HG02759 (cell line): ENCODE results near the gene SPOUT1.

Experiments
- ATAC-seq: cut with Tn5 transposase; IDR thresholded peaks from one replicate; pipeline ENCODE4 v1.9.1; 2021; ENCODE audit warnings: mild to moderate bottlenecking, moderate library complexity; ENCODE audit not compliant: unreplicated experiment

The SPOUT1 gene

DNA sequence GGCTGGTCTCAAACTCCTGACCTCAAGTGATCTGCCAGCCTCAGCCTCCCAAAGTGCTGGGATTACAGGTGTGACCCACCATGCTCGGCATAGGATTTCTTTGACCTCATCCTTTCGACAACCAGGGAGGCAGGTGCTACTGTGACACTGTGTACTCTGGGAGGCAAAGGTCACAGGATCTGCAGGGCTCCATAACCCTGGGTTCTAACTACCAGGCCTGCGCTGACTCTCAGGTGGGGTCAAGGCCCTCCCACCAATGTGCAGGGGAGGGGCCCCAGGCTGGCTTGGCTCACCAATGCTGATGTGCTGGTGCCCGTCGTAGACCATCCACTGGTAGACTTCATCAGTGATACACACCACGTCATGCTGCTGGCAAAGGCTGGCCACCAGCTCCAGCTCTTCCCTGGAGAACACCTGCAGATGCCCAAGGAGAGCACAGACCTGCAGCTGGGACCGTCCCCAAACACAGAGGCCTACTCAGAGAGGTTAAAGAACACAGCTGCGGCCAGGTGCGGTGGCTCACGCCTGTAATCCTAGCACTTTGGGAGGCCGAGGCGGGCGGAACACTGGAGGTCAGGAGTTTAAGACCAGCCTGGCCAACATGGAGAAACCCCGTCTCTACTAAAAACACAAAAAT is 7.0 kb upstream of the SPOUT1 start:
- no peak for ATAC-seq

DNA sequence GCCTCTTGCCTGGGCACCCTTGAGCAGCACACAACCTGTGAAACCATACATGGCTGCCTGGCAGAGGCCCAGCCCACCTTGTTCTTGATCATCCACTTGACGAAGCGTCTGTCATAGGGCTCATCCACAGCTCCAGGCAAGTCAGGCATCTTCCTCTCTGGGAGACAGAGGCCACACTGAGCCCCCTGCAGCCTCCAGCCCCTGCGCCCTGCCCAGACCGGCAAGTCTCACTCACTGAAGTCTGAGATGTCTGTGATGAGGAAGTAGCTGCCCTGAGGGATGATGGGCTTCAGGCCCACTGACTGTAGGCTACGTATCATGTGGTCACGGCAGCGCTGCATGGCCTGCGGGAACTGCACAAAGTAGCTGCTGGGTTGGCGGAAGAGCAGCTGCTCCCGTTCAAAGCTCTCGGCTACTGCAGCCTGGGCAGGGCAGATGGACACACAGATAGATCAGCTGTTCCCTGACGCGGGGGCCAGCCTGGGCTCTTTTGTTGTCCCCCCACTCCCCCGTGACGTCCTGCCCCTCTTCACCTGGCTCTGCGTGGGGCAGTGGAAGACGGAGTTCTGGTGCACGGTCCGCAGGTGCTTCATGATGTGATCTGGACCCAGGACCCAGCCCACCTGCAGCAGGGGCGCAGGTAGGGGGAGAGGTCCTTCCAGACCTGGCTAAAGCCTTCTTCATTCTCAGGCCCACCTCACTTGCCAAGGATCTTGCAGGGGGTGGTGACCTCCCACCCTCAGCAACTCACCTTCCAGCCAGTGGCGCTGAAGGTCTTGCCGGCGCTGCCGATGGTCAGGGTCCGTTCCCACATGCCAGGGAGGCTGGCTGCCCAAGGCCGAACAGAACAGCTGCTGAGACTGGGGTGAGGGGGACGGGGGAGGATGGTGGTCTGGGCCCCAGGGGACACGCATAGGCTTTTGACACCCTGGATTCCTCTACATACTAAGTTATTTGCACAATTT is 5.9 kb upstream of the SPOUT1 start:
- ATAC-seq, result no peak

DNA sequence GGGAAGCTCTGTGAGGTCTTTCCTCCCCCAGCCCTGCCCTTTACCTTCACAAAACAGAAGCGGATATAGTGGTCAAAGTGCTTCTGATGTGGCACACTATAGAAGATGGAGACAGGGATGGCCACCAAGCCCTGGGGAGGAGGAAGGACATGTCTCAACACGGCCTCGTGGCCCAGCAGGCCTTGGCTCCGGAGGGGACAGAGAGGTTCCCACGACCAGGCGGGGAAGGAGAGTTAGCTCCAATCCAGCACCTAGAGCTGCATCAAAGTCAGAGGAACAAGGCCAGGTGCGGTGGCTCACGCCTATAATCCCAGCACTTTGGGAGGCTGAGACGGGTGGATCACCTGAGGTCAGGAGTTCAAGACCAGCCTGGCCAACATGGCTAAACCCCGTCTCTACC is 4.1 kb upstream of the SPOUT1 start:
- no peak for ATAC-seq

DNA sequence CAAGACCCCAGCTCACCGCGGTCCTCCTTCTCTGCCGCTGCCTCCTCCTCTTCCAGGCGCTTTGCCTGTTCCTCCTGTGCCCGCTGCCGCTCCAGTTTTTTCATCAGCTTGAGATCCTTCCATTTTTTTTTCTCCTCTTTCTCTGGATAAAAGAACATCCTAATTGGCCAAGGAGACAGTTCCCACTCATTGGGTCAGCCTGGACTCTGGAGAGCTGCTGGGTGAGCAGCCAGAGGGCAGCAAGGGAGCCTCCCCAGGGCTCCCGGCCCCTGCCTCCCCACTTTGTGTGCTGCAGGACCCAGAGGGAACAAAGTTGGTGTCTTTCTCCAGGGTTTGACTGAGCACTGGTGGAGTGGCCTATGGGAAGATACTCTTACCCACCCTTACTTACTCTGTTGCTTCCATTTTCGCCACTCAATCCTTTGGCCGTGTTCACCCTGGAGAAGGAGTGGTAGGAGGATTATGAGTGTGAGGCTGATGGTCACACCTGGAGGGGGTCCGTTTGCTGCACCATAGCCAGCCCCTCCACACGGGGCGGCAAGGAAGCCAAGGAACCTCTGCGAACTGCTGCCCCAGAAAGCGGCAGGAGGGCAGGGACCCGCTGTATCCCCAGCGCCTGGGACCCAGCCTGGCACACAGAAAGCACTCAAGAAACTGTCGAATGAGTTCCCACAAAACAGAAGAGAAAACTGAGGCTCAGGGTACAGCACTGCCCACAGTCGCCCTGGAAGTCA is 708 bp downstream of the SPOUT1 start:
- no peak for ATAC-seq

DNA sequence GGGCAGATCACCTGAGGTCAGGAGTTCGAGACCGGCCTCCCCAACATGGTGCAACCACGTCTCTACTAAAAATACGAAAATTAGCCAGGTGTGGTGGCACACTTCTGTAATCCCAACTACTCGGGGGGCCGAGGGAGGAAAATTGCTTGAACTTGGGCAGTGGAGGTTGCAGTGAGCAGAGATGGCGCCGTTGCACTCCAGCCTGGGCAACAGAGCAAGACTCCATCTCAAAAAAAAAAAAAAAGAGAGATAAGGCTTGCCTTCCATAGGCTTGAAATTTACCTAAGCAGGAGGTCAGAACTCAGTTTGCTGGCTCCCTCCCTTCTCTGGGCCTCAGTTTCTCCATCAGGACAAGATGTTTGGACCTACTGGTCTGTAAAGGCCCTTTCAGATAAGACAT is 1.3 kb downstream of the SPOUT1 start:
- ATAC-seq, result no peak

DNA sequence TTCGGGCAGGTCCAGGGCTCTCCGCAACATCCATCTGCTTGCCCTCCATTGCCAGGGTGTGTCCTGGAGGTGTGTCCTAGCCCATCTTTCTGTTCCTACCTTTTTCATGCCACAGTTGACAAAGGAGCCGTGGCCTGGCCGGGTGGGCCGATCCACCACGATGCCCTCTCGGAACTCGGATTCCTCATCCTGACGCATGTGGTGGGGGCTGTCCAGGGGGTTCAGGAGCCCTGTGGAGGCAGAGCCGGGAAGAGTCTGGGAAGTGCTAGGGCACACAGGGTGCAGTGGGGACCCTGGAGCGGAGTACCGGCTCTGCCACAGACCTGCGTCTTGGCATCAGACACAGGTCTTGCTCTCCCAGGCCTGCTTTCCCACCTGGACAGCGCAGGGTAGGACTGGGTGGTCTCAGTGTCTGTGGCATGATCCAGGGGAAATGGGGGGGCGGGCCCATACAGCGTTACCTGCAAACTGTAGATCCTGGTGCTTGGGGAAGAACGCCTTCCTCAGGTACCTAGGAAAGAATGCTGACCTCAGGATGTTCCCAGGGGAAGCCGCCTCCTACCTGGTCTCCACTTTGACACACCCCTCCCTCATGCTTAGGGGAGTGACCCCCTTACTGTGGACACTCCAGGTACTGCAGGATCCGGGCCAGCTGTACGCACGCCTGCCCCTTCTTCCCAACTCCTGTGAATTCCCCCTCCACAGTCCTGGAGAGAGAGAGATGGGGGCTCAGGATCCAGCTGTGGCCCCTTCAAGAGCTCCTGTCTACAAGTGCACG is 3.5 kb downstream of the SPOUT1 start:
- ATAC-seq, result no peak

DNA sequence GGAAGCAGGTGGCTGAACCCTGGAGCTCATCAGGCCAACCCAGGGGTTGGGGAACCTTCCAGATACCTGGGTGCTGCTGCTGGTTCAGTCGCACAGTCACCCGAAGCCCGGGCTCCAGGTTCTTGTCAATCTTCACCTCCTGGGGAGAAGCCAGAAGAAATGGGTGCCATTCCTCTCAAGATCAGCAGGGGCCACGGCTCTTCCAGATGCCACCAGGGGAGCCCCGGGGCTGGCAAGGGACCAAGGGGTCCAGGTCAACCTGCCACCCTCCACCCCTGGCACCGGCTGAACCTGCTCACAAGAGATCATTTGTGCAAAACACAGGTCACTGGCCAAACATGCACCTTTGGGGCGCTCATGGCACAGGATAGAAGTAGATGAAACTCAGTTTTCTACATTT is 4.7 kb downstream of the SPOUT1 start:
- ATAC-seq, result no peak

DNA sequence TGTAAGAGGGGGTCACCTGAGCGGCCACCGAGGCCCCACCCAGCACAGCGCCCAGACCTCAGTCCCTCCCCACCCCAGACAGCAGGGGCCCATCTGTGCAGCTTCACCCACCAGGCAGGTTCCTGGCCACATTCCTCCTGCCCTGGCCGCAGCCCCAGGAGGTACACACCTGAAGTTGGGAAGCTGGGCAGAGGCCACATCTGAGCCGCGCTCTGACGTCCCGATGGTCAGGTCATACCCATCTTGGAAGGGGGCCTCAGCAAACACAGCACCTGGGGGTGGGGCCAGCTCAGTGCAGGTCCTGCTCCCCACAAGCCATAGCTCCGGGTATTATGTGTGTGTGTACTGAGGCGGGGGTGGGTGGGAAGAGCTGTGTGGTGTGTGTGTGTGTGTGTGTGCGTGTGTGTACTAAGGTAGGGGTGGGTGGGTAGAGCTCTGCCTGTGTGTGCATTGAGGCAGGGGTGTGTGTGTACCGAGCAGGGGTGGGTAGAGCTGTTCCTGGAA is 5.6 kb downstream of the SPOUT1 start:
- ATAC-seq, result no peak

DNA sequence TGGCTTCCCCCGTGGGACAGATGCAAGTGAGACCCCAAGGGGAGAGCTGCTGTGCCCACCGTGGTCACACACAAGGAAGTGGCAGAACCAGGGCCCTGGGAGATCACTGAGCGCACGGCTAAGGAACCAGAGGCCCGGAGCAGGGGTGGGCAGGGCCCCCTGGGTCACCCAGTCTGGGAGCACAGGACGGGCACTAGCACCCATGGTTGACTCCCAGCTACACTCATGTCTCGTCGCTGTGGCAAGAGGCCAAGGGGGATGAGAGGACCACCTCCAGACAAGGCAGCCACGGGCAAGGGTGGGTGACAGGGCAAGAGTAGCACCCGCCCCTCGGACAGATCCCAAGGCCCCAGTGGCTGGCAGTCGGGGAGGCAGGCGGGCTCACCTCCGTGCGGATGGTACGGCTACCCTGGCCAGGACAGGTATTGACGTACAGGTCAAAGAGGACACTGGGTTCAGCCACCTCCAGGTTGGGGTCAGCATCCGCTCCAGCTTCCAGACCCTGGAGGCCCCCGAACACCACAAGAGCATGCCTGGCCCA is 6.2 kb downstream of the SPOUT1 start:
- ATAC-seq, result no peak

DNA sequence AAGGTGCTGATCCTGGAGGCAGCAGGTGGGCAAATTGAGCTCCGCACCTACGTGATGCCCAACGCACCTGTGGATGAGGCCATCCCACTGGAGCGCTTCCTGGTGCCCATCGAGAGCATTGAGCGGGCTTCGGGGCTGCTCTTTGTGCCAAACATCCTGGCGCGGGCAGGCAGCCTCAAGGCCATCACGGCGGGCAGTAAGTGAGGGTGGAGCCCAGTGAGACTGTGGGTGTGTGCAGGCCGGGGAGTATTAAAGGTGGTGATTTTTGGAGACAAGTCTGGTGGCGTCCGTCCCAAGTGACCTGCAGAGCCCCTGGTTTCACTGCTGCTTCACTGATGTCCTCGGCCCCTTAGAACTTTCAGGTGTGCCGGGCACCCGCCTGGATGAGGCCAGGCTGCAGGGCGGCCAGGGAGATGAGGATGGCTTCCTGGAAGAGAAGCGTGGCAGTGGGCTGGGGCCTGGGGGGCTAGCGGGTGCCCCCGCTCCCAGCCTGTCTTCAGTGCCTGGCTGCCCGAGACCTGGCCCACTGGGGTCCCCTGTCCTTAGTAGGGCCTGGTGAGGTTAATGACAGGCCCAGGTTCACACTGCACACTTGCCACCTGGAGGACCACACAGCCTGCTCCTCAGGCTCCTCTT is 7.1 kb downstream of the SPOUT1 start:
- no peak for ATAC-seq

DNA sequence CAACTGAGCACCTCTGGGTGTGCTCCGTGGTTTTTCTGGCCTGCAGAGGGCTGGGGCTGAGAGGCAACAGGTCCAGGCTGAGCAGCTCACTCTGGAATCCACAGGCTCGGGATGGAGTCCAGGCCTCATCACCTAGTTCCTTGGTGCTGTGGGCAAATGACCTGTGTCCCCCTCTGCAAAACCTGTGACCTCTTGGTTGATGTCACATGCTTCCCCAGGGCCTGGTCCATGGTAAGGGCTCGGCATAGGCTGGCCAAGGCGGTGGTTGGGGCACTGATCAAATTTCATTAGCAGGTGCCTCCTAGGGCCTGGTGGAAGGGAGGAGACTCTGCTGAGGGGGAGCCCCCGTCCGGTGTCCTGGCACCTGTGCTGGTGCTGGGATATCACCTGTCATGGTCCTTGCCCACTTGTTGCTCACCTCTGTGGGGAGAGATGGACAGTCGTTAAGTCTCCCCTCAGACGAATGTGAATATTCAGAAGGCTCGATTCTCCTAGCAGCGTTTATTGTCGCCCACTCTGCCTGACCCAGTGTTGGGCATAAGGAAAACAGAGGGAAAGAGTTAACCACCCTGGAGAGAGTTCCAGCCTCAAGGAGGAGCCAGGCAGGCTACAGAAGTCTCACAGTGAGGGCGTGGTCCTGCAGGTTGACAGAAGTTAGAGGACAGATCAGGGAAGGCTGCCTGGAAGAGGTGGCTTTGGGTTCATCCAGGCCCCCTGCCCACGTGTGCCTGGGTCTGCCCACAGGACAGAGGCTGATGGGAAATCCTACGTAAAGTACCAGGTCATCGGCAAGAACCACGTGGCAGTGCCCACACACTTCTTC is 7.8 kb downstream of the SPOUT1 start:
- no peak for ATAC-seq

DNA sequence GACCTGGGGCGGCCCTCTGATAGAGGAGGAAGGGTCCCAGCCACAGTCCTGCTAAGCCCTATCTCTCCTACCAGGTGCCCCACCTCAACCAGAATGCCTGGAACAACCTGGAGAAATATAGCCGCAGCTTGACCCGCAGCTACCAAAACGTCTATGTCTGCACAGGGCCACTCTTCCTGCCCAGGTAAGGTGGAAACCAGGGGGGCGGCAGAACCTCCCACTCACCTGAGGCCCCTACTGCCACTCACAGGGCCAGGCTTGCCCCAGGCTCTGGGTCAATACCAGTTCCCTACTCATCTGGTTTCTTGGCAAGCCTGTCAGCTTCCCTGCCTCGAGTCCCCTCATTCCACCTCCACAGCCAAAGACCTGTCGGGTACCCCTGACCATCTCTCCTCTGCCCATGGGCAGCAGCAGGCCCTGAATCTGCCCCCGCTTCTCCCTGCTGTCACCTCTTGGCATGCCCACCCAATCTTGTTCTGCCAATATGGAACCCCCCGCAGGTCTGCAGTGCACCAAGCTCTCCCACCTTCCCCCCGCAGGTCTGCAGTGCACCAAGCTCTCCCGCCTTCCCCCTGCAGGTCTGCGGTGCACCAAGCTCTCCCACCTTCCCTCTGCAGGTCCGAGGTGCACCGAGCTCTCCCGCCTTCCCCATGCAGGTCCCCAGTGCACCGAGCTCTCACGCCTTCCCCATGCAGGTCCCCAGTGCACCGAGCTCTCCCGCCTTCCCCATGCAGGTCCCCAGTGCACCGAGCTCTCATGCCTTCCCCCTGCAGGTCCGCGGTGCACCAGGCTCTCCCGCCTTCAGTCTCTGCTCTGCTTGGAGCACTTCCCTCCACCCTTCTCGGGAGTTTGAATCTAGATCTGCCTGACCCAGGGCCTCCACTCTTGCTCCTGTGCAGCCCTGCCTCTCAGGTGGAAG is 8.7 kb downstream of the SPOUT1 start:
- no peak for ATAC-seq

DNA sequence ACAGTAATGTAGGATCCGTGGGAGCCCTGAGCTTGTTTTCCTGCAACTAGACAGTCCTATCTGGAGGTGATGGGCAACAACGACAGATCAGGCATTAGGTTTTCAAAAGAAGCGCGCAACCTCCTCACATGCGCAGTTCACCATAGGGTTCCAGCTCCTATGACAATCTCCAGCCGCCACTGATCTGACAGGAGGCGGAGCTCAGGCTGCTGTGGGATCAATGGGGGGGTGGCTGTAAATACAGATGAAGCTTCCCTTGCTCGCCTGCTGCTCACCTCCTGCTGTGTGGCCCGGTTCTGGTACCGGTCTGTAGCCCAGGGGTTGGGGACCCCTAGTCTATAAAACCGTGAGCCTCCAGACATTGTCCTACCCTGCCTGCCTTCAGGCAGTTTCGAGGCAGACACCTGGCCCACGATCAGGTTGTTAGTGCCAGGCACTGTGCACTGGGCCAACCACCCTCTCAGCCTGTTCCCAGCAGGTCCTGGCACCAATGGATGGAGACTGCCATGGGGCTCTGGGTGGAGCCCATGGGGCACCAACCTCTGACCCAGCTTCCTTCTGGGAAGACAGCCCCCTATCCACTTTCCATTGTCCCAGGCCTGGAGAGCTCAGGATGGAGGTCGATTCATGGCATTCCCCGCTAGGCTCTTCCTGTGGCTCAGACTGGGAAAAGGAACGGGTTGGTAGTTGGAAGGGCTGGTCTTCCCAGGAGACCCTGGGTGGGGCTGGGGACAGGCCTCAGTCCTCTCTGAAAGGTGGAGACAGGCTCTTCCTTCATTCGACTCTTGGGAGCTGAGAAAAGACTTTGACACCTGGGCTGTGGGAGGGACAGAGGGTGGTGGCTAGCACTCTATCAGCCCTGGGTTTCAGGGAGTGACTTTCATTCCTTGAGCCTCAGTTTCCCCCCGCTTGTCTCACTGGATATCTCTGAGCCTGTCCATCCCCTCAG is 9.6 kb downstream of the SPOUT1 start:
- ATAC-seq, result no peak

DNA sequence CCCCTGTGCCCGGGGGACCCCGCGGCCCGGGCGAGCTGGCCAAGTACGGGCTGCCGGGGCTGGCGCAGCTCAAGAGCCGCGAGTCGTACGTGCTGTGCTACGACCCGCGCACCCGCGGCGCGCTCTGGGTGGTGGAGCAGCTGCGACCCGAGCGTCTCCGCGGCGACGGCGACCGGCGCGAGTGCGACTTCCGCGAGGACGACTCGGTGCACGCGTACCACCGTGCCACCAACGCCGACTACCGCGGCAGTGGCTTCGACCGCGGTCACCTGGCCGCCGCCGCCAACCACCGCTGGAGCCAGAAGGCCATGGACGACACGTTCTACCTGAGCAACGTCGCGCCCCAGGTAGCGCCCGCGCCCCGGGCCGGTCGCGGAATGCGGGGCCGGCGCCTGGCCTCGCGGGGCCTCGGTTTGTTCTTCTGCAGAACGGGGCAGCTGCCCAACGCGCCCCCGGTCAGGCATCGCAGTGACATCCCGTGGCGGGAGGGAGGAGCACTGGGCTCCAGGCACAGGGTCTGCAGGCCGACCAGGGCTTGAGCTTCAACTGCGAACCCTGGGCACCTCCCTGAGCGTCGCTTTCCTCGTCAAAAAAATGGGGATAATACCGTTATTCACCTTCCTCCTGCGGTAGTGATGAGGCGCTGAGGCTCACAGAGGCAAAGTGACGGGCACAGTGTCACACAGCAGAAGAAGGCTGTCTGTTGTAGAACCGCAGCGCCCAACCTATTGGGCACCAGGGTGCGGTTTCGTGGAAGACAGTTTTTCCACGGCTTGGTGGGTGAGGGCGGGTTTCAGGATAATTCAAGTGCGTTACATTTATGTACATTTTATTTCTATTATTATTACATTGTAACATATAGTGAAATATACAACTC is 10.5 kb downstream of the SPOUT1 start:
- peak; percentile 34 for ATAC-seq

DNA sequence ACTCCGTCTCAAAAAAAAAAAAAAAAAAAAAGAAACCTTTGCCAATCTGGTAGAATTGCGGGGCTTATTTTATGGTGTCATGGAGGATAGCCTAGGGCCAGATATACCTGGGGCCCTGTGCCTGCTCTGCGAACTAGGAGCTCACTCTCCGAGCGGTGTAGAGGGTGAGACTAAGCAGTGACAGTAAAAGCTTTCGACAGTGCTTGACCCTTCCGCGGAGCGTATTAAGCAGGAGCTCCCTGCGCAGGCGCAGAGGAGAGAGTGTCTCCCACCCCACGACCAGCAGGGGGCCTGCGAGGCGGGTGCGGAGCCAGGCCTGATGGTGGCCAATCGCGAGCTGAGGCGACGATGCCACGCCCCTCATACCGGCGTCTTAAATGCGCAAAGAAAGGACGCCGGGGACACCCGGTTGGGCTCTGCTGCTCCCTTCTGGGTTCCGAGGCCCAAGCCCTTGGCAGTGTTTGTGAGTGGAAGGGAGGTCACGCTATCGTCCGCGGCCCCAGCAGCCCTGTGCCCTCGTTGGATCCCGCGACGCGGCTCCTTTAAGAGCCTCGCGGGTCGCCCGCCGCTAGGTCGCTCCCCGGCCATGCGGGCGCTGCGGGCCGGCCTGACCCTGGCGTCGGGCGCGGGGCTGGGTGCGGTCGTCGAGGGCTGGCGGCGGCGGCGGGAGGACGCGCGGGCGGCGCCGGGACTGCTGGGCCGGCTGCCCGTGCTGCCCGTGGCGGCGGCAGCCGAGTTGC is 11.3 kb downstream of the SPOUT1 start, which contains the start of gene ENDOG:
ENDOG (plus strand) TSS at position 402 of the 740 bp plus-strand sequence; CDS start at position 587, 185 bp downstream.
- peak; percentile 94 for ATAC-seq
